ENCODE measurements around the gene CLCN2.
A peak's percentile ranks its signal among the peaks of the same experiment; 100 is the strongest.

The CLCN2 gene

DNA sequence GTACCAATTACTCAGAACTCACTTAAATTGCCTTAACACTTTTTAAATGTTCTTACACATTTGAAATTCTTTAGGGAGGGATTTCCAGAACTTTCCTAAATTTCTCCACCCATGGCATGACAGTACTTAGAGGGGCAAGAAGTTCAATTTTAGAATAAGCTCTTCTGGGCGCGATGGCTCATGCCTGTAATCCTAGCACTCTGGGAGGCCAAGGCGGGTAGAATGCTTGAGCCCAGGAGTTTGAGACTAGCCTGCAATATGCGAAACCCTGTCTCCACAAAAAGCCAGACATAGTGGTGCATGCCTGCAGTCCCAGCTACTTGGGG is 13.4 kb downstream of the CLCN2 start:
- TF ChIP-seq, protein P1, sequence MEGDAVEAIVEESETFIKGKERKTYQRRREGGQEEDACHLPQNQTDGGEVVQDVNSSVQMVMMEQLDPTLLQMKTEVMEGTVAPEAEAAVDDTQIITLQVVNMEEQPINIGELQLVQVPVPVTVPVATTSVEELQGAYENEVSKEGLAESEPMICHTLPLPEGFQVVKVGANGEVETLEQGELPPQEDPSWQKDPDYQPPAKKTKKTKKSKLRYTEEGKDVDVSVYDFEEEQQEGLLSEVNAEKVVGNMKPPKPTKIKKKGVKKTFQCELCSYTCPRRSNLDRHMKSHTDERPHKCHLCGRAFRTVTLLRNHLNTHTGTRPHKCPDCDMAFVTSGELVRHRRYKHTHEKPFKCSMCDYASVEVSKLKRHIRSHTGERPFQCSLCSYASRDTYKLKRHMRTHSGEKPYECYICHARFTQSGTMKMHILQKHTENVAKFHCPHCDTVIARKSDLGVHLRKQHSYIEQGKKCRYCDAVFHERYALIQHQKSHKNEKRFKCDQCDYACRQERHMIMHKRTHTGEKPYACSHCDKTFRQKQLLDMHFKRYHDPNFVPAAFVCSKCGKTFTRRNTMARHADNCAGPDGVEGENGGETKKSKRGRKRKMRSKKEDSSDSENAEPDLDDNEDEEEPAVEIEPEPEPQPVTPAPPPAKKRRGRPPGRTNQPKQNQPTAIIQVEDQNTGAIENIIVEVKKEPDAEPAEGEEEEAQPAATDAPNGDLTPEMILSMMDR (IDR thresholded peaks at IDR 0.05; ENCODE audit: low read depth, low read length), result no peak

DNA sequence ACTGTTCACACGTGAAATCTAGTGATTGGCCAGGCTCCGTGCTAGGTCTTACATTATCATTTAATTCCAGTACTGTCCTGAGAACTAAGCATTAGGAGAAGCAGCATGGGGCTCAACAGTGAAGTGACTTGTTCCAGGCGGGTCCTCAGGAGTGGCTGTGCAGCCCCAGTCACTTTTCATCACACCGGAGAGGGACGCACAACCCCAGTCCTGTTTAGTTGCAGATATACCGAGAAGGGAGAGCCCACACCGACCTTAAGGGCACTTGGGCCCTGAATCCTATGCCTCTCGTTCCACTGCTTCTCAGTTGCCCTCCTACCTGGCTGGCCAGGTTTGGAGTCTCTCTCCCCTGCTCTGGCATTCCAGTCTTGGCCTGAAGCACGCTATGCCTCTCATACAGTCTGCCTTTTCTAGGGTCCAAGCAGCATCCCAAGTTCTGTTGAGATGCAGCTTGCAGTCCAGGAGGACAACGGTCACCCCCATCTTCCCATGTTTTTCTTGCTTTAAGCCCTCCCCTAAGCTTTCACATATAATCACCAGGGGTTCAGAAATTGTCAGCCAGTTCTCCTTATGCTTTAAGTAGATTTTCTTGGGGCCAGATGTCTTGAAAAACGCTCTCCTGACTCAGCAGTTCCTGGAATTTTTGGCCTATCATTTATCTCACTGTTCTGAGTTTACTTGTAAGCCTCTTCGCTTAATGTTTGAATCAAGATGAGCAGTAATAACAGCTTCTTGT is 13.9 kb downstream of the CLCN2 start:
- TF ChIP-seq, protein P1 (IDR thresholded peaks at IDR 0.05; ENCODE audit: low read depth, low read length), result no peak
- no peak overlapping the region for H3K4me3 ChIP-seq (ENCODE audit: low read depth, low read length)

More for the DNA sequence above, 13.4 kb downstream of the CLCN2 start:
- no peak overlapping the region for H3K4me3 ChIP-seq (ENCODE audit: low read depth, low read length)

DNA sequence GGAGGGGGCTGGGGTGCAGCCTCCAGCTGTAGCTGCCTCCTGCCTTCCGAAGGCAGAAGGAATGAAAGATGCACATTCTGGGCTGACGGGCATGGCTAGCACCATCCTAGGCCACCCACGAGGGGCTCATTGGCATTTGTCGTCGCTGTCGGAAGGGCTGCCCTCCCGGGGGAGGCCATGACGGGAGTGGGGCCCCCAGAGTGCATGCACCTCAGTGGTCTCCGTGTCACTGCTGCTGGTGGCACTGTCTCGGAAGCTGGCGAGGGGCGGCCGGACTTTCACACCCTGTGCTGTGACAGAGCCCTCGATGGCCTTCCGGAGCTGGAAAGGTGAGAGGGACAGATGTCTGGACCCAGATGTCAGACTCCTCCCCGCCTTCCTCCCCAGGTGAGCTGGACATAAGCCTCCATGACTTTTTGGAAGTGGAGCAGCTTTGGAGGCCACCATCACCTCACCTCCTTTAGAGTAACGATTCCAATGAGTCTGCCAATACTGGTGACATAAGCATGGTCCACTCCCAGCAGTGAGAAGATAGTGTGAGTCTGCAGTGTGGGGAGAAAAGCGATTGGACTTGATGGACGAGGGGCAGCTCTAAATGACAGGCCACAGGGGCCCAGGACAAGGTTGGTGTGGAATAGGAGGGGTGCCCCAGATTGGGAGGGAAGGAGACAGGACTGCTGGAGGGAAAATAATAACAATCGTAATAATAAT is 14.8 kb downstream of the CLCN2 start:
- TF ChIP-seq, protein P1 (IDR thresholded peaks at IDR 0.05; ENCODE audit: low read depth, low read length), result no peak
- no peak overlapping the region for H3K4me3 ChIP-seq (ENCODE audit: low read depth, low read length)

DNA sequence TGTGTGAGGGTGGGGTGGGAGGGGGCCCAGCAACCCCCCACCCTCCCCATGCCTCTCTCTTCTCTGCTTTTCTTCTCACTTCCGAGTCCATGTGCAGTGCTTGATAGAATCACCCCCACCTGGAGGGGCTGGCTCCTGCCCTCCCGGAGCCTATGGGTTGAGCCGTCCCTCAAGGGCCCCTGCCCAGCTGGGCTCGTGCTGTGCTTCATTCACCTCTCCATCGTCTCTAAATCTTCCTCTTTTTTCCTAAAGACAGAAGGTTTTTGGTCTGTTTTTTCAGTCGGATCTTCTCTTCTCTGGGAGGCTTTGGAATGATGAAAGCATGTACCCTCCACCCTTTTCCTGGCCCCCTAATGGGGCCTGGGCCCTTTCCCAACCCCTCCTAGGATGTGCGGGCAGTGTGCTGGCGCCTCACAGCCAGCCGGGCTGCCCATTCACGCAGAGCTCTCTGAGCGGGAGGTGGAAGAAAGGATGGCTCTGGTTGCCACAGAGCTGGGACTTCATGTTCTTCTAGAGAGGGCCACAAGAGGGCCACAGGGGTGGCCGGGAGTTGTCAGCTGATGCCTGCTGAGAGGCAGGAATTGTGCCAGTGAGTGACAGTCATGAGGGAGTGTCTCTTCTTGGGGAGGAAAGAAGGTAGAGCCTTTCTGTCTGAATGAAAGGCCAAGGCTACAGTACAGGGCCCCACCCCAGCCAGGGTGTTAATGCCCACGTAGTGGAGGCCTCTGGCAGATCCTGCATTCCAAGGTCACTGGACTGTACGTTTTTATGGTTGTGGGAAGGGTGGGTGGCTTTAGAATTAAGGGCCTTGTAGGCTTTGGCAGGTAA is 15.9 kb downstream of the CLCN2 start:
- TF ChIP-seq, protein P1 (IDR thresholded peaks at IDR 0.05; ENCODE audit: low read depth, low read length), result peak; percentile 25
- no peak overlapping the region for H3K4me3 ChIP-seq (ENCODE audit: low read depth, low read length)

DNA sequence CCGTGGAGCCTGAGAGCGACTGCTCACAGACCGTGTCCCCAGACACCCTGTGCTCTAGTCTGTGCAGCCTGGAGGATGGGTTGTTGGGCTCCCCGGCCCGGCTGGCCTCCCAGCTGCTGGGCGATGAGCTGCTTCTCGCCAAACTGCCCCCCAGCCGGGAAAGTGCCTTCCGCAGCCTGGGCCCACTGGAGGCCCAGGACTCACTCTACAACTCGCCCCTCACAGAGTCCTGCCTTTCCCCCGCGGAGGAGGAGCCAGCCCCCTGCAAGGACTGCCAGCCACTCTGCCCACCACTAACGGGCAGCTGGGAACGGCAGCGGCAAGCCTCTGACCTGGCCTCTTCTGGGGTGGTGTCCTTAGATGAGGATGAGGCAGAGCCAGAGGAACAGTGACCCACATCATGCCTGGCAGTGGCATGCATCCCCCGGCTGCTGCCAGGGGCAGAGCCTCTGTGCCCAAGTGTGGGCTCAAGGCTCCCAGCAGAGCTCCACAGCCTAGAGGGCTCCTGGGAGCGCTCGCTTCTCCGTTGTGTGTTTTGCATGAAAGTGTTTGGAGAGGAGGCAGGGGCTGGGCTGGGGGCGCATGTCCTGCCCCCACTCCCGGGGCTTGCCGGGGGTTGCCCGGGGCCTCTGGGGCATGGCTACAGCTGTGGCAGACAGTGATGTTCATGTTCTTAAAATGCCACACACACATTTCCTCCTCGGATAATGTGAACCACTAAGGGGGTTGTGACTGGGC is 16.7 kb downstream of the CLCN2 start:
- no peak overlapping the region for H3K4me3 ChIP-seq (ENCODE audit: low read depth, low read length)

DNA sequence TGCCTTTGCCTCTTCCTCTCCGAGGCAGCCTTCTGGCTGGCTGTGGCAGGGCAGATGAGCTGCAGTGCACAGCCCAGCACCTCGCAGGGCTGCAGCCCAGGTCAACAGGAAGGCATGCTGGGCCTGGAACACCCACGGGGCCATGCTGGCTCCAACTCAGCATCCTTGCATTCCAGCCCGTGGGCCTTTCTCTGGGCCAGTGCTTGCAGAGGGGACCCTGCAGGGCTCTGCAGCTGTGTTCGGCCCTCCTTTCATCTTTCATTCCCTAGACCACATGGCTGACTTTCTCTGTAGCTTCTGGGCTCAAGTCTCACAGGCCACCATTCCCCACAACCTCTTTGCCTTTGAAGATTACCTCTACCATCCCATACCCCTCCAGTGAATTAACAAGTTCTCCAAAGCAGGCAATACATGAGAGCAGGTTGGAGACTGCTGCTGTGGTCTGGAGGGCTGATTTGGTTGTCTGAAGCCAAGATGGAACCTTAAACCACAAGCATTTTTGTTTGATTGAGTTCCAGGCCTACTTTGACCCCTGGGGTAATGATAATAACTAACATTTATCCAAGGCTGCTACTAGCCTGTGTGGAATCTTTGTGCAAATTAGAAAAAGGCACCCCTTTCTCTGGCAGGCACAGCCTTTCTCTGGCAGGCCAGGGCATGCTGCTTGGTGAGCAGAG is 18.1 kb downstream of the CLCN2 start:
- H3K4me3 ChIP-seq (ENCODE audit: low read depth, low read length), result no peak overlapping the region
- TF ChIP-seq, protein P1 (IDR thresholded peaks at IDR 0.05; ENCODE audit: low read depth, low read length), result no peak

More for the DNA sequence above, 16.7 kb downstream of the CLCN2 start:
- TF ChIP-seq, protein P1 (IDR thresholded peaks at IDR 0.05; ENCODE audit: low read depth, low read length), result no peak
